ENCODE results near the gene CLTCL1.
"Not testable (repeated sequence)": the region's sequence is repeated elsewhere in the genome, so short reads cannot be mapped to it uniquely, and the experiment has no call there.

Gene CLTCL1

GRCh38 chr22:19290400-19291217 is 910 bp downstream of the CLTCL1 start:
- no peak for DNase-seq (ENCODE audit: low read depth)

- DNase-seq (ENCODE audit: low read depth), result no peak
Observed at GRCh38 chr22:19289475-19290161, 1.9 kb downstream of the CLTCL1 start.

- DNase-seq (ENCODE audit: low read depth), result peak; percentile 54
Observed at GRCh38 chr22:19287889-19288288, 3.6 kb downstream of the CLTCL1 start.

- no peak for DNase-seq (ENCODE audit: low read depth)
Observed at GRCh38 chr22:19287076-19287707, 4.3 kb downstream of the CLTCL1 start.

- no peak for DNase-seq (ENCODE audit: low read depth)
Observed at GRCh38 chr22:19285831-19286230, 5.7 kb downstream of the CLTCL1 start.

GRCh38 chr22:19279143-19279542 is 12.4 kb downstream of the CLTCL1 start:
- not testable (repeated sequence) for DNase-seq (ENCODE audit: low read depth)

GRCh38 chr22:19277785-19278184 is 13.7 kb downstream of the CLTCL1 start:
- no peak for DNase-seq (ENCODE audit: low read depth)

- no peak for DNase-seq (ENCODE audit: low read depth)
Observed at GRCh38 chr22:19275919-19276600, 15.5 kb downstream of the CLTCL1 start.

GRCh38 chr22:19275513-19275912 is 16.0 kb downstream of the CLTCL1 start:
- DNase-seq (ENCODE audit: low read depth), result no peak

- no peak for DNase-seq (ENCODE audit: low read depth)
Observed at GRCh38 chr22:19275104-19275503, 16.4 kb downstream of the CLTCL1 start.

GRCh38 chr22:19271856-19272535 is 19.5 kb downstream of the CLTCL1 start:
- DNase-seq (ENCODE audit: low read depth), result no peak

- DNase-seq (ENCODE audit: low read depth), result no peak
Observed at GRCh38 chr22:19271273-19271855, 20.2 kb downstream of the CLTCL1 start.

GRCh38 chr22:19270873-19271272 is 20.6 kb downstream of the CLTCL1 start:
- no peak for DNase-seq (ENCODE audit: low read depth)

- no peak for DNase-seq (ENCODE audit: low read depth)
Observed at GRCh38 chr22:19266547-19267086, 24.9 kb downstream of the CLTCL1 start.

- no peak for DNase-seq (ENCODE audit: low read depth)
Observed at GRCh38 chr22:19265779-19266178, 25.7 kb downstream of the CLTCL1 start.

GRCh38 chr22:19260804-19261203 is 30.7 kb downstream of the CLTCL1 start:
- no peak for DNase-seq (ENCODE audit: low read depth)

- no peak for DNase-seq (ENCODE audit: low read depth)
Observed at GRCh38 chr22:19260194-19260593, 31.3 kb downstream of the CLTCL1 start.

GRCh38 chr22:19258968-19259288 is 32.6 kb downstream of the CLTCL1 start:
- not testable (repeated sequence) for DNase-seq (ENCODE audit: low read depth)

GRCh38 chr22:19258371-19258770 is 33.1 kb downstream of the CLTCL1 start:
- no peak for DNase-seq (ENCODE audit: low read depth)

- not testable (repeated sequence) for DNase-seq (ENCODE audit: low read depth)
Observed at GRCh38 chr22:19256362-19256761, 35.2 kb downstream of the CLTCL1 start.

- DNase-seq (ENCODE audit: low read depth), result no peak
Observed at GRCh38 chr22:19253143-19253542, 38.4 kb downstream of the CLTCL1 start.

Measured in GM04503 (cell line).